HepG2 (cell line): ENCODE data around the gene SKIC2. TPM values are rescaled to one million over a fixed set of nuclear protein-coding genes. Genes with fewer than 3 reads are reported as not detected.

Experiments used
- CBX1 ChIP-seq: IDR thresholded peaks from one replicate; pipeline ENCODE4 v1.6.1; 2016; ENCODE audit warnings: antibody characterized with exemption, low read depth
- CC2D1A ChIP-seq: sonication (generic); formaldehyde crosslinking; IDR thresholded peaks from 2 replicates; pipeline ENCODE4 v1.8.1; 2023; ENCODE audit warnings: mild to moderate bottlenecking, missing genetic modification reagents
- FOXP1 ChIP-seq, 2 experiments: fragments of 450-650 bp in 1 of 2; IDR thresholded peaks; 2 replicates each; pipeline ENCODE4 v1.6.1; 2017 to 2018; ENCODE audit warnings: antibody characterized with exemption in 1 of 2
- FUBP1 ChIP-seq: sonication (generic); formaldehyde crosslinking; IDR thresholded peaks from 2 replicates; pipeline ENCODE4 v1.5.1; 2020; ENCODE audit warnings: missing genetic modification reagents, mild to moderate bottlenecking, borderline replicate concordance
- GABPB1 ChIP-seq: IDR thresholded peaks from 2 replicates; pipeline ENCODE4 v1.6.1; 2016; ENCODE audit warnings: mild to moderate bottlenecking, missing genetic modification reagents, moderate library complexity, missing compliant biosample characterization
- HIC2 ChIP-seq: sonication (generic); formaldehyde crosslinking; IDR thresholded peaks from 2 replicates; pipeline ENCODE4 v1.9.0; 2022; ENCODE audit warnings: low read depth, missing genetic modification reagents
- KDM5A ChIP-seq: fragments of 200-600 bp; sonication (generic); IDR thresholded peaks from 2 replicates; pipeline ENCODE4 v1.7.0; 2018; ENCODE audit warnings: antibody characterized with exemption, mild to moderate bottlenecking, low read length, borderline replicate concordance
- MTF2 ChIP-seq: sonication (generic); formaldehyde crosslinking; IDR thresholded peaks from 2 replicates; pipeline ENCODE4 v1.5.0; 2020; ENCODE audit warnings: missing genetic modification reagents, borderline replicate concordance
- ONECUT2 ChIP-seq: sonication (generic); formaldehyde crosslinking; IDR thresholded peaks from 2 replicates; pipeline ENCODE4 v1.4.0; 2020; ENCODE audit warnings: missing genetic modification reagents
- PHF21A ChIP-seq: sonication (generic); formaldehyde crosslinking; IDR thresholded peaks from 2 replicates; pipeline ENCODE4 v1.5.0; 2020; ENCODE audit warnings: mild to moderate bottlenecking, missing genetic modification reagents
- RCOR2 ChIP-seq: IDR thresholded peaks from 2 replicates; pipeline ENCODE4 v1.6.1; 2016; ENCODE audit warnings: missing biosample characterization, missing genetic modification reagents
- RFX3 ChIP-seq: IDR thresholded peaks from 2 replicates; pipeline ENCODE4 v1.6.1; 2016; ENCODE audit warnings: missing biosample characterization, missing genetic modification reagents
- TBX2 ChIP-seq: sonication (generic); formaldehyde crosslinking; IDR thresholded peaks from 2 replicates; pipeline ENCODE4 v1.5.0; 2020; ENCODE audit warnings: missing genetic modification reagents, mild to moderate bottlenecking, borderline replicate concordance
- THYN1 ChIP-seq: sonication (generic); formaldehyde crosslinking; IDR thresholded peaks from 2 replicates; pipeline ENCODE4 v1.8.1; 2023; ENCODE audit warnings: low read depth, mild to moderate bottlenecking, moderate library complexity, missing genetic modification reagents, borderline replicate concordance
- ZC3H13 ChIP-seq: sonication (generic); formaldehyde crosslinking; IDR thresholded peaks from 2 replicates; pipeline ENCODE4 v1.8.1; 2023; ENCODE audit warnings: mild to moderate bottlenecking, missing genetic modification reagents, moderate library complexity
- ZFP41 ChIP-seq: sonication (generic); formaldehyde crosslinking; IDR thresholded peaks from 2 replicates; pipeline ENCODE4 v1.4.0; 2020; ENCODE audit warnings: mild to moderate bottlenecking, missing genetic modification reagents, borderline replicate concordance
- ZNF225 ChIP-seq: sonication (generic); formaldehyde crosslinking; IDR thresholded peaks from 2 replicates; pipeline ENCODE4 v1.4.0; 2020; ENCODE audit warnings: mild to moderate bottlenecking, missing genetic modification reagents
- ZNF232 ChIP-seq: sonication (generic); formaldehyde crosslinking; IDR thresholded peaks from 2 replicates; pipeline ENCODE4 v1.4.0; 2020; ENCODE audit warnings: missing genetic modification reagents, borderline replicate concordance
- ZNF274 ChIP-seq: sonication (generic); formaldehyde crosslinking; IDR thresholded peaks from 2 replicates; pipeline ENCODE4 v1.5.1; 2020; ENCODE audit warnings: mild to moderate bottlenecking, missing genetic modification reagents
- ZSCAN29 ChIP-seq: sonication (generic); formaldehyde crosslinking; conservative IDR thresholded peaks from 2 replicates; pipeline ENCODE4 v1.4.0; 2020; ENCODE audit warnings: mild to moderate bottlenecking, missing genetic modification reagents
- polyA plus RNA-seq, 8 experiments: library from polyadenylated mRNA; depleted of rRNA in 3 of 8; stranded (reverse) in 7 of 8; unstranded in 1 of 8; fragments of >200 nt; fragmentation: Illumina TruSeq in 4 of 8; extraction: Trizol in 4 of 8; gene quantifications; 2 replicates each; pipeline versions ENCODE4 v1.2.1 to v1.2.3, GENCODE V29; 2011 to 2016; ENCODE audit warnings: low read depth in 4 of 8, missing spikeins in 1 of 8, mixed read lengths in 1 of 8; ENCODE audit not compliant: insufficient read depth in 1 of 8
- total RNA-seq, 5 experiments: library from RNA; depleted of rRNA; stranded (reverse); fragments of >200 nt; fragmentation: Illumina TruSeq; extraction: Trizol; gene quantifications; 2 replicates each; pipeline ENCODE4 v1.2.3, GENCODE V29; 2016; ENCODE audit warnings: low read depth in 1 of 5
- TF ChIP-seq, protein P1 (sequence below): sonication (generic); formaldehyde crosslinking; IDR thresholded peaks from 2 replicates; pipeline ENCODE4 v1.8.0; 2022; ENCODE audit warnings: missing genetic modification reagents, mild to moderate bottlenecking, moderate library complexity, borderline replicate concordance
- TF ChIP-seq, protein P2 (sequence below): sonication (generic); formaldehyde crosslinking; IDR thresholded peaks from 2 replicates; pipeline ENCODE4 v1.4.0; 2020; ENCODE audit warnings: missing genetic modification reagents

Gene SKIC2
- total and polyA plus RNA-seq, 2 of the 13 experiments (the other 11 are each of a cell fraction or from before 2014, with no cell fraction given) = 67.1 to 68.4 TPM

- TF ChIP-seq THYN1 = no peak
- TF ChIP-seq, protein P1, sequence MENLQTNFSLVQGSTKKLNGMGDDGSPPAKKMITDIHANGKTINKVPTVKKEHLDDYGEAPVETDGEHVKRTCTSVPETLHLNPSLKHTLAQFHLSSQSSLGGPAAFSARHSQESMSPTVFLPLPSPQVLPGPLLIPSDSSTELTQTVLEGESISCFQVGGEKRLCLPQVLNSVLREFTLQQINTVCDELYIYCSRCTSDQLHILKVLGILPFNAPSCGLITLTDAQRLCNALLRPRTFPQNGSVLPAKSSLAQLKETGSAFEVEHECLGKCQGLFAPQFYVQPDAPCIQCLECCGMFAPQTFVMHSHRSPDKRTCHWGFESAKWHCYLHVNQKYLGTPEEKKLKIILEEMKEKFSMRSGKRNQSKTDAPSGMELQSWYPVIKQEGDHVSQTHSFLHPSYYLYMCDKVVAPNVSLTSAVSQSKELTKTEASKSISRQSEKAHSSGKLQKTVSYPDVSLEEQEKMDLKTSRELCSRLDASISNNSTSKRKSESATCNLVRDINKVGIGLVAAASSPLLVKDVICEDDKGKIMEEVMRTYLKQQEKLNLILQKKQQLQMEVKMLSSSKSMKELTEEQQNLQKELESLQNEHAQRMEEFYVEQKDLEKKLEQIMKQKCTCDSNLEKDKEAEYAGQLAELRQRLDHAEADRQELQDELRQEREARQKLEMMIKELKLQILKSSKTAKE = peak; percentile 74; the same call in 1 of the 2 replicates
- peak; percentile 39; the same call in 1 of the 2 replicates for TF ChIP-seq ZNF274 (CRISPR knock-in tag)
- no peak for TF ChIP-seq ZFP41
- peak; percentile 99 for TF ChIP-seq KDM5A
- TF ChIP-seq ZNF225 (CRISPR knock-in tag) = peak; percentile 74; the same call in 1 of the 2 replicates
- TF ChIP-seq ZNF232 (CRISPR knock-in tag) = peak; percentile 94
- no peak for TF ChIP-seq FOXP1 (IDR thresholded peaks at IDR 0.05)
- TF ChIP-seq FOXP1 (CRISPR knock-in tag; IDR thresholded peaks at IDR 0.05) = 0 out of 2 replicates have a peak, but pooled peaks have one; percentile 33
- TF ChIP-seq RFX3 (CRISPR knock-in tag) = peak; percentile 96
- no peak; the same call in 1 of the 2 replicates for TF ChIP-seq HIC2 (CRISPR knock-in tag)
- TF ChIP-seq ZC3H13 (CRISPR knock-in tag) = peak; percentile 98; the same call in 1 of the 2 replicates
- TF ChIP-seq MTF2 = no peak
- TF ChIP-seq RCOR2 = no peak; the same call in 1 of the 2 replicates
- peak; percentile 77 for TF ChIP-seq PHF21A (CRISPR knock-in tag)
- TF ChIP-seq ONECUT2 (CRISPR knock-in tag) = no peak
- TF ChIP-seq TBX2 (CRISPR knock-in tag) = peak; percentile 95
- peak; percentile 63 for TF ChIP-seq CBX1
- TF ChIP-seq, protein P2, sequence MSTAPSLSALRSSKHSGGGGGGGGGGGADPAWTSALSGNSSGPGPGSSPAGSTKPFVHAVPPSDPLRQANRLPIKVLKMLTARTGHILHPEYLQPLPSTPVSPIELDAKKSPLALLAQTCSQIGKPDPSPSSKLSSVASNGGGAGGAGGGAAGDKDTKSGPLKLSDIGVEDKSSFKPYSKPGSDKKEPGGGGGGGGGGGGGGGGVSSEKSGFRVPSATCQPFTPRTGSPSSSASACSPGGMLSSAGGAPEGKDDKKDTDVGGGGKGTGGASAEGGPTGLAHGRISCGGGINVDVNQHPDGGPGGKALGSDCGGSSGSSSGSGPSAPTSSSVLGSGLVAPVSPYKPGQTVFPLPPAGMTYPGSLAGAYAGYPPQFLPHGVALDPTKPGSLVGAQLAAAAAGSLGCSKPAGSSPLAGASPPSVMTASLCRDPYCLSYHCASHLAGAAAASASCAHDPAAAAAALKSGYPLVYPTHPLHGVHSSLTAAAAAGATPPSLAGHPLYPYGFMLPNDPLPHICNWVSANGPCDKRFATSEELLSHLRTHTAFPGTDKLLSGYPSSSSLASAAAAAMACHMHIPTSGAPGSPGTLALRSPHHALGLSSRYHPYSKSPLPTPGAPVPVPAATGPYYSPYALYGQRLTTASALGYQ = peak; percentile 60; the same call in 1 of the 2 replicates
- TF ChIP-seq GABPB1 (CRISPR knock-in tag) = peak; percentile 98
- TF ChIP-seq CC2D1A (CRISPR knock-in tag) = no peak
- TF ChIP-seq ZSCAN29 = peak; percentile 55; the same call in 1 of the 2 replicates
- TF ChIP-seq FUBP1 (CRISPR knock-in tag) = 0 out of 2 replicates have a peak, but pooled peaks have one; percentile 26
Measured at GRCh38 chr6:31971993-31972708, 13.2 kb downstream of the SKIC2 start, which contains the start of gene DXO (continued).
